Measurements from ENCODE around the gene GPR17. TPM values are rescaled to one million over a fixed set of nuclear protein-coding genes. Genes with fewer than 3 reads are reported as not detected.

The GPR17 gene
- total RNA-seq, 4 donors from 2014 or later, result 0.20 TPM; not detected in 3

GRCh38 chr2:127614731-127615130 is 31.2 kb upstream of the GPR17 start:
- intact Hi-C loops (cut with DNase I; ENCODE audit: low total_unique reads) (no loop called here), in situ Hi-C loops (cut with MboI; ENCODE audit: low sequenced_read_pairs in 4 of 4) (no loop called here)
- Histone ChIP-seq H3K27me3 (no peaks in the 10 kb centered on the region), H3K27ac (no peak overlapping the region), H3K4me1 (no peaks in the 10 kb centered on the region), H3K4me3 (no peak overlapping the region), H3K9me3 (no peaks in the 10 kb centered on the region), H3K36me3 (no peaks in the 10 kb centered on the region)
- ATAC-seq, result no peak
- TF ChIP-seq, protein P1, sequence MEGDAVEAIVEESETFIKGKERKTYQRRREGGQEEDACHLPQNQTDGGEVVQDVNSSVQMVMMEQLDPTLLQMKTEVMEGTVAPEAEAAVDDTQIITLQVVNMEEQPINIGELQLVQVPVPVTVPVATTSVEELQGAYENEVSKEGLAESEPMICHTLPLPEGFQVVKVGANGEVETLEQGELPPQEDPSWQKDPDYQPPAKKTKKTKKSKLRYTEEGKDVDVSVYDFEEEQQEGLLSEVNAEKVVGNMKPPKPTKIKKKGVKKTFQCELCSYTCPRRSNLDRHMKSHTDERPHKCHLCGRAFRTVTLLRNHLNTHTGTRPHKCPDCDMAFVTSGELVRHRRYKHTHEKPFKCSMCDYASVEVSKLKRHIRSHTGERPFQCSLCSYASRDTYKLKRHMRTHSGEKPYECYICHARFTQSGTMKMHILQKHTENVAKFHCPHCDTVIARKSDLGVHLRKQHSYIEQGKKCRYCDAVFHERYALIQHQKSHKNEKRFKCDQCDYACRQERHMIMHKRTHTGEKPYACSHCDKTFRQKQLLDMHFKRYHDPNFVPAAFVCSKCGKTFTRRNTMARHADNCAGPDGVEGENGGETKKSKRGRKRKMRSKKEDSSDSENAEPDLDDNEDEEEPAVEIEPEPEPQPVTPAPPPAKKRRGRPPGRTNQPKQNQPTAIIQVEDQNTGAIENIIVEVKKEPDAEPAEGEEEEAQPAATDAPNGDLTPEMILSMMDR (IDR thresholded peaks at IDR 0.05 in 4 of 5, conservative IDR thresholded peaks at IDR 0.05 in 1 of 5), result no peak
- TF ChIP-seq POLR2A (IDR thresholded peaks at IDR 0.05), result no peak
- DNase-seq, result no peak

- H3K27ac ChIP-seq, result no peak overlapping the region
- no peak overlapping the region for H3K4me3 ChIP-seq
- TF ChIP-seq, protein P1 (IDR thresholded peaks at IDR 0.05 in 4 of 5, conservative IDR thresholded peaks at IDR 0.05 in 1 of 5), result no peak
- no peak for TF ChIP-seq POLR2A (IDR thresholded peaks at IDR 0.05)
- H3K4me1 ChIP-seq, result no peaks in the 10 kb centered on the region
- no peaks in the 10 kb centered on the region for H3K27me3 ChIP-seq
- in situ Hi-C loops (cut with MboI; ENCODE audit: low sequenced_read_pairs in 4 of 4), result no loop called here
- no peaks in the 10 kb centered on the region for H3K9me3 ChIP-seq
- DNase-seq (no peak), ATAC-seq (no peak)
- intact Hi-C loops (cut with DNase I; ENCODE audit: low total_unique reads), result no loop called here
- H3K36me3 ChIP-seq, result no peaks in the 10 kb centered on the region
Measured at GRCh38 chr2:127615511-127616166, 30.3 kb upstream of the GPR17 start.

DNA sequence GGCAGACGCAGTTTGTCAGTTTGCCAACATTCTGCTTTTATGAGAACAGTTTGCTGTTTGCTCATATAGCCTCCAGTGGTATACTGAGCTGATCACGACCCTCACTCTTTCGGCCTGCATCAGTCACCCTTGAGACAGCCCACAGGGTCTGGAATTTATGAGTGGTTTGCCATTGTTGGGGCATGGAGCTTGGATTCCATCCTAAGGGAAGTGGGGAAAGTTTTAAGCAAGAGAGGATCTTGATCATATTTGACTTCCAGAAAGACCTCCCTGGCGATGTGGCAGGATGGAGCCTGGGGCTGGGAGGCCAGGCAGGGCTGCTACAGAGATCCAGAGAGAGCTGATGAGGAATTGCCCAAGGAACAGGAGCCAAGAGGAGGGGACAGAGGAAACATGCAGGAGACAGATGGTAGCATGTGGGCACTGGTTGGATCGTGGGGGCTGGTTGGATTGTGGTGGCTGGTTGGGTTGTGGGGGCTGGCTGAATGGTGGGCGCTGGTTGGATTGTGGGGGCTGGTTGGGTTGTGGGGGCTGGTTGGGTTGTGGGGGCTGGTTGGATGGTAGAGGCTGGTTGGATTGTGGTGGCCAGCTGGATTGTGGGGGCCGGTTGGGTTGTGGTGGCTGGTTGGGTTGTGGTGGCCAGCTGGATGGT is 27.3 kb upstream of the GPR17 start:
- H3K9me3 ChIP-seq, result no peaks in the 10 kb centered on the region
- no peaks in the 10 kb centered on the region for H3K4me1 ChIP-seq
- H3K27me3 ChIP-seq, result no peaks in the 10 kb centered on the region
- no peaks in the 10 kb centered on the region for H3K36me3 ChIP-seq
- intact Hi-C loops (cut with DNase I; ENCODE audit: low total_unique reads) (no loop called here), in situ Hi-C loops (cut with MboI; ENCODE audit: low sequenced_read_pairs in 4 of 4) (no loop called here)
- H3K4me3 ChIP-seq, result no peak overlapping the region
- TF ChIP-seq, protein P1 (IDR thresholded peaks at IDR 0.05 in 4 of 5, conservative IDR thresholded peaks at IDR 0.05 in 1 of 5), result no peak
- TF ChIP-seq POLR2A (IDR thresholded peaks at IDR 0.05), result no peak
- no peak for DNase-seq
- no peak overlapping the region for H3K27ac ChIP-seq
- ATAC-seq, result no peak

DNA sequence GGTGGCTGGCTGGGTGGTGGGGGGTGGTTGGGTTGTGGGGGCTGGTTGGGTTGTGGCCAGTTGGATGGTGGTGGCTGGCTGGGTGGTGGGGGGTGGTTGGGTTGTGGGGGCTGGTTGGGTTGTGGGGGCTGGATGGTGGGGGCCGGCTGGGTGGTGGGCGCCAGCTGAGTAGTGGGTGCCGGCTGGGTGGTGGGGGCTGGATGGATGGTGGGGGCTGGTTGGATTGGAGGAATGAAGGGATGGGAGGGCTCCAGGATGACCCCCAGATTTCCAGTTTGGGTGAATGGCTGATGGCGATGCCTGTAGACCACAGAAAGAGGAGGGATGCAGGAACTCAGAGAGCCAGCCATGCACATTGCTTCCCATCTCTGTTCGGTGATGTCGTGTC is 26.8 kb upstream of the GPR17 start:
- DNase-seq (no peak), ATAC-seq (no peak)
- H3K9me3 ChIP-seq, result no peaks in the 10 kb centered on the region
- H3K27ac ChIP-seq, result no peak overlapping the region
- in situ Hi-C loops (cut with MboI; ENCODE audit: low sequenced_read_pairs in 4 of 4) (no loop called here), intact Hi-C loops (cut with DNase I; ENCODE audit: low total_unique reads) (no loop called here)
- TF ChIP-seq POLR2A (IDR thresholded peaks at IDR 0.05), result no peak
- TF ChIP-seq, protein P1 (IDR thresholded peaks at IDR 0.05 in 4 of 5, conservative IDR thresholded peaks at IDR 0.05 in 1 of 5), result no peak
- H3K27me3 ChIP-seq, result no peaks in the 10 kb centered on the region
- no peak overlapping the region for H3K4me3 ChIP-seq
- no peaks in the 10 kb centered on the region for H3K36me3 ChIP-seq
- no peaks in the 10 kb centered on the region for H3K4me1 ChIP-seq
